Suppressor macrophage treated with lipopolysaccharide for 1 hour (primary cell): ENCODE results near the gene CIAO2A.
"Not testable (repeated sequence)": the region's sequence is repeated elsewhere in the genome, so short reads cannot be mapped to it uniquely, and the experiment has no call there.

Experiments used
- DNase-seq, 3 donors: peaks; one replicate each; pipeline ENCODE4 v3.0.0-alpha.2; 2020 to 2022

The CIAO2A gene

GRCh38 chr15:64111679-64112050 is 18.0 kb upstream of the CIAO2A start:
- DNase-seq, result no peak

GRCh38 chr15:64110950-64111678 is 17.5 kb upstream of the CIAO2A start:
- DNase-seq, result no peak

GRCh38 chr15:64110108-64110701 is 16.6 kb upstream of the CIAO2A start:
- not testable (repeated sequence) for DNase-seq

- DNase-seq, result no peak
These were observed 13.7 kb upstream of the CIAO2A start for GRCh38 chr15:64107337-64107736.

GRCh38 chr15:64105113-64105704 is 11.6 kb upstream of the CIAO2A start:
- peak; percentile 62 to 86 (median 78) for DNase-seq

- no peak for DNase-seq
These were observed 8.9 kb upstream of the CIAO2A start for GRCh38 chr15:64102497-64102896.

GRCh38 chr15:64100958-64101357 is 7.3 kb upstream of the CIAO2A start:
- peak; percentile 51 to 87 (median 87) for DNase-seq

- DNase-seq, result no peak
These were observed 5.7 kb upstream of the CIAO2A start for GRCh38 chr15:64099379-64099778.

GRCh38 chr15:64096668-64097384 is 3.2 kb upstream of the CIAO2A start:
- DNase-seq, result peak; percentile 50 to 66 (median 56)

- DNase-seq, result peak; percentile 98
These were observed 2.4 kb upstream of the CIAO2A start, which contains the start of gene SNX1 for GRCh38 chr15:64095795-64096667. Gene SNX1, plus strand, starts transcription at chr15:64095982. Its CDS starts 32 bp downstream, at chr15:64096014.

- DNase-seq, result no peak
These were observed 1.8 kb upstream of the CIAO2A start for GRCh38 chr15:64095431-64095794.

- DNase-seq, result peak; percentile 61 to 70 (median 64)
These were observed 593 bp downstream of the CIAO2A start for GRCh38 chr15:64092864-64093626.

GRCh38 chr15:64092075-64092820 is 1.4 kb downstream of the CIAO2A start:
- peak in 2 of 3 donors; percentile 42 to 43 for DNase-seq

GRCh38 chr15:64090527-64090926 is 3.1 kb downstream of the CIAO2A start:
- peak; percentile 81 to 87 (median 84) for DNase-seq

GRCh38 chr15:64089543-64090280 is 3.9 kb downstream of the CIAO2A start:
- DNase-seq, result peak; percentile 76 to 90 (median 88)

GRCh38 chr15:64082757-64083156 is 10.9 kb downstream of the CIAO2A start:
- DNase-seq, result no peak

GRCh38 chr15:64073496-64073895 is 20.1 kb downstream of the CIAO2A start:
- DNase-seq, result not testable (repeated sequence)

GRCh38 chr15:64072812-64073211 is 20.8 kb downstream of the CIAO2A start:
- DNase-seq, result no peak

- DNase-seq, result no peak
These were observed 21.5 kb downstream of the CIAO2A start for GRCh38 chr15:64071931-64072765.
